Activated CD4-positive, alpha-beta T cell treated with anti-CD3 and anti-CD28 coated beads, Interleukin-2, amount 10 ng/mL, durations not matched to agents 24 days and 14 days (primary cell): ENCODE results near the gene CAMK1G. TPM values are rescaled to one million over a fixed set of nuclear protein-coding genes. Genes with fewer than 3 reads are reported as not detected.

Source experiments
- DNase-seq: peaks from one replicate; pipeline ENCODE4 v3.0.0; 2022
- H3K27ac Mint-ChIP-seq: one replicate; pipeline ENCODE4 v1.8.0; 2022; ENCODE audit warnings: mild to moderate bottlenecking, mixed read lengths
- H3K27me3 Mint-ChIP-seq: one replicate; pipeline ENCODE4 v1.8.0; 2022; ENCODE audit warnings: mixed read lengths
- H3K36me3 Mint-ChIP-seq: one replicate; pipeline ENCODE4 v1.8.0; 2022; ENCODE audit warnings: low read depth, mild to moderate bottlenecking, mixed read lengths
- H3K4me1 Mint-ChIP-seq: one replicate; pipeline ENCODE4 v1.8.0; 2021; ENCODE audit warnings: mixed read lengths
- H3K4me3 Mint-ChIP-seq: one replicate; pipeline ENCODE4 v1.8.0; 2022; ENCODE audit warnings: mild to moderate bottlenecking, moderate library complexity, mixed read lengths
- H3K9me3 Mint-ChIP-seq: one replicate; pipeline ENCODE4 v1.8.0; 2021; ENCODE audit warnings: mixed read lengths
- intact Hi-C: fragments of 100-400 bp; cut with micrococcal nuclease; formaldehyde crosslinking; loops from one replicate; pipeline ENCODE4 v1.15.1; 2023
- total RNA-seq: library from RNA; stranded (reverse); gene quantifications from 2 replicates; pipeline ENCODE4 v1.2.3, GENCODE V29; 2022

Gene CAMK1G
- total RNA-seq, 1 donor from 2014 or later: 0.54 TPM

DNA sequence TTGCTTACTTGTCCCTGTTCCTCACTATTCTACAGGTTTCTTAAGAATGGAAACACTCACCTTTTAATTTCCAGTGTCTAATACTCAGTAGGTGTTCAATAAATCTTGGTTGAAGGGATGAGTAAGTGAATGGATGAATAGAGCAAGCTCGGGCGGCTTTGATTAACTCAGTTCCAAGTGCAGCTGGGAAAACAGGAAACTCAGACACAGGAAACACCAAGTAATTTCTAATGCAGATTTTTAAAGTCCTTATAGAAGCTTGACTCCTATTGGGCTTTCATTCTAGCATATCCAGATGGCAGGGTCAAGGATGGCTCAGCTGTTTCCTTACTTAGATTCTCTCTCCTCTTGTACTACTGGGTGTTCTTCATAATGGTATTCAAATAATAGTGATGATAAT, 14.0 kb downstream of the CAMK1G start:
- intact Hi-C loops: no loop called here
- Mint-ChIP-seq H3K4me1 (peaks cover 3% of the 10 kb centered on the region), H3K27ac (no peak overlapping the region), H3K4me3 (no peak overlapping the region), H3K27me3 (peaks cover 63% of the 10 kb centered on the region), H3K36me3 (no peaks in the 10 kb centered on the region), H3K9me3 (no peaks in the 10 kb centered on the region)
- DNase-seq: no peak

DNA sequence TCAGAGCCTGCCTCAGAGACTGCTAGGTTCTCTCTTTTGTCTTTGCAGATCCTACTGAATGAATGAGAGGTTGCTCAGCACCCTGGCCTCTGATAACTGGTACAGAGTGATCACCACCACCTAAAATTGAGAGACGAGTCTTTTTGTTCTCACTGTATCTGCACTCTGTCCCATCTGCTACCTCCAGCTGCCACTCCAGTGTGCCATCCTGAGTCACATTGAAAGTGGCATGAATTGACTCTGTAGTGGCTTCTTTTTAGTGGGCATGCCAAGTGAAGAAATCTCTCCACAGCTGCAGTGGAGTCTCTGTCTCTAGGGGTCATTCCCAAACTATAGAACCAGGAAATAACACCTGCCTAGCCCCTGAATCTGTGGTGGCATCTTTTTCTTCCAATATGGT, 14.7 kb downstream of the CAMK1G start:
- no peak overlapping the region for H3K4me3 Mint-ChIP-seq
- no peaks in the 10 kb centered on the region for H3K9me3 Mint-ChIP-seq
- H3K27ac Mint-ChIP-seq: no peak overlapping the region
- peaks cover 59% of the 10 kb centered on the region for H3K27me3 Mint-ChIP-seq
- DNase-seq: no peak
- intact Hi-C loops: no loop called here
- no peaks in the 10 kb centered on the region for H3K36me3 Mint-ChIP-seq
- peaks cover 3% of the 10 kb centered on the region for H3K4me1 Mint-ChIP-seq

DNA sequence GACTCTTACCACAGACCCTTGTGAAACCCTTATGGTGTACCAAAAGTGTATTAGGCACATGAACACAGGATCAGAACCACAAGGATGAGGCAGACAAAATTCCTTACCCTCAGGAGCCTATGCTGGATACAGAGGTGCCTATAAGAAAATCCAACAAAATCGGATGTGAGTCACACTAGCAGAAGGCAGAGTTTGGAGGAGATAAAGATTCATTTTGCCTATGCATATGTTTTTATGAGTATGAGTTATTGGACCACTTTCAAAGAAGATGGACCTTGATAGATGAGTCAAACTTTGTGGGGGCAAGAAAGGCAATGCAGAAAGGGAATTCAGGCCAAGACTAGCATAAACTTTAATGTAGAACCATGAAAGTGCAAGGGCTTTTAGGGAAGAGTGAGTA, 17.0 kb downstream of the CAMK1G start:
- H3K4me3 Mint-ChIP-seq: no peak overlapping the region
- peaks cover 5% of the 10 kb centered on the region for H3K4me1 Mint-ChIP-seq
- no peak overlapping the region for H3K27ac Mint-ChIP-seq
- H3K27me3 Mint-ChIP-seq: peaks cover 42% of the 10 kb centered on the region
- no peaks in the 10 kb centered on the region for H3K9me3 Mint-ChIP-seq
- intact Hi-C loops: no loop called here
- DNase-seq: no peak
- H3K36me3 Mint-ChIP-seq: no peaks in the 10 kb centered on the region

DNA sequence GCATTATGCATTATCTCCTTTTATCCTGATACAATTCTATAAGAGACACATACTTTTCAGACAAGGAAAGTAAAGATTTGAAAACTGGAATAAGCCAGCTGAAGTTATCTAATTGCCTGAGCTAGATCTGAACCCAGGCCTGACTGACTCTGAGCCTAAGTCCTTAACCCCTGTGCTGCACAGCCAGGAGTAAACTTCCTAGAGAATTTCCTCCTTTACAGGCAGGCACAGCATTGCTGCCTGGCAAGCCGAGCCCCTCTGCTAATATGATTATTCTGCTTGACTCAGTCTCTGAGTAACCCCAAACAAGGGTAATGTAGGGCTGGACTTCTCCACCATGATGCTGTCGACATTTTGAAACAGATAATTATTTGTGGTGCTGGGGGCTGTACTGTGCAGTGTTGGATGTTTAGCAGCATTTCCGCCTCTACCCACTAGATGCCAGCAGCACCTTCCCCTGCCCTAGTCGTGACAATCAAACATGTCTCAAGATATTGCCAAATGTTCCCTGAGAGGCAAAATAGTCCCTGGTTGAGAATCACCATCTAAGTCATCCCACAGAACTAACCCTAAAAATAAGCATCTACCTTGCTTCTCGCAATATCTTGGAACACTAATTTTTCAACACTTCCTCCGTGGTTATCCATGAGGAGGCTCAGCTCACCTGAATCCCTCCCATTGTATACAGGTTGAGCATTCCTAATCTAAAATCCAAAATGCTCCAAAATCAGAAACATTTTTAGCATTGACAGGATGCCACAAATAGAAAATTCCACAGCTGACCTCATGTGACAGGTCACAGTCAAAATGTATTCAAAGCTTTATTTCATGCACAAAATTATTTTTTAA, 18.5 kb downstream of the CAMK1G start:
- no peak overlapping the region for H3K27ac Mint-ChIP-seq
- no peaks in the 10 kb centered on the region for H3K36me3 Mint-ChIP-seq
- intact Hi-C loops: loop anchor here (1.0 kb wide), 4 partner anchors 26 to 167 kb away; no protein-coding TSS in a partner anchor
- peak; percentile 77 for DNase-seq
- peaks cover 32% of the 10 kb centered on the region for H3K27me3 Mint-ChIP-seq
- no peak overlapping the region for H3K4me3 Mint-ChIP-seq
- peaks cover 8% of the 10 kb centered on the region for H3K4me1 Mint-ChIP-seq
- H3K9me3 Mint-ChIP-seq: peaks cover 4% of the 10 kb centered on the region

DNA sequence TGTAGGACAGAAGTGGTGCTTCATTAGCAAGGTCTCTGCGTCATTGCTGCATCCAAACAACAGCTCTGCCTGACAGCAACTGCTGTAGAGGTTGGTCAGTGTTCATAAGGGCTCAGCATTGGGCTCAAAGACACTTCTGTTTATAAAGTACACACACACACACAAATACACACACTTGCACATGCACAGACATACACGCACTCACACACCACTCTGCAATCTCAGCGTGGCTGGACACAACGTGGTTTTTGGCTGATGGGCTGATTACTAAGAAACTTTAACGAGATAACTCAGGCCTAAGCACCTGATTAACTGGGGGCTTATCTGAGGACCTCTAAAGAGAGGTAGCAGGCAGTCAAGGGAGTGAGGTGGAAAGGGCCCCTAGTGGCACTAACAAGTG, 20.4 kb downstream of the CAMK1G start:
- no peak for DNase-seq
- H3K36me3 Mint-ChIP-seq: no peaks in the 10 kb centered on the region
- H3K4me1 Mint-ChIP-seq: peaks cover 8% of the 10 kb centered on the region
- peaks cover 21% of the 10 kb centered on the region for H3K27me3 Mint-ChIP-seq
- peaks cover 4% of the 10 kb centered on the region for H3K9me3 Mint-ChIP-seq
- H3K4me3 Mint-ChIP-seq: no peak overlapping the region
- intact Hi-C loops: loop anchor here (2.0 kb wide), 1 partner anchor 21 kb away; the partner anchor contains the start of gene CAMK1G
- no peak overlapping the region for H3K27ac Mint-ChIP-seq

DNA sequence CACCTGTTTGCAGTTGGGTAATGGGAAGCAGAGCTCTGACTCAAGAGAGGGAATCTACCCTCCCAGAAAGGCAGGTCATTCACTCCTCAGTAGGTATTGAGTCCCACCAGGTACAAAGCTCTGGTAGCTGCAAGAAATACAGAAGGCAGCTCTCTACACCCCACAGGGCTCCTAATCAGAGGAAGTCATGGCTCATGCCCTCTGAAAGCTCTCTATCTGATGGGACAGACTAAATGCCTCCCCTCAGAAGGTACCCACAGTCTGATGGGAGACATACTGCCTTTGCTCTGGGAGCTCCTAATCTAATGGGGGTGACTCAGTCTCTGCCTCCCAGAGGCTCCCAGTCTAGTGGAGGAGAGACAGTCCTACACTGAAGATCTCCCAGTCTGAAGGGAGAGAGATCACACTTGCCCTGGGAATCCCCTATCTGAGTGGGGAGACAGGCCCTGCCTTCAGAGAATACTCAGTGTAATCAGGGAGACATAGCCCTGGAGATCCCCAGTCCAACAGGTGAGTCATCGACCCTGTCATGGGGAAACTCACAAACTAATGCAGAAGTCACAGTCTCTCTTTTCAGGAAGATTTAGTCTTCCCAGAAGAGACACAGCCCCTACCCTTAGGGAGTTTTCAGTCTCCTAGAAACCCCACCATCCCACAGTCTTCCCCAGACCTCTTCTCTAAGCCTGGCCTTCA, 23.7 kb downstream of the CAMK1G start:
- H3K27ac Mint-ChIP-seq: peak overlapping the region; percentile 45
- intact Hi-C loops: loop anchor here (1.0 to 5.0 kb wide), 3 partner anchors 44 to 144 kb away; partner anchors contain the start of gene G0S2

DNA sequence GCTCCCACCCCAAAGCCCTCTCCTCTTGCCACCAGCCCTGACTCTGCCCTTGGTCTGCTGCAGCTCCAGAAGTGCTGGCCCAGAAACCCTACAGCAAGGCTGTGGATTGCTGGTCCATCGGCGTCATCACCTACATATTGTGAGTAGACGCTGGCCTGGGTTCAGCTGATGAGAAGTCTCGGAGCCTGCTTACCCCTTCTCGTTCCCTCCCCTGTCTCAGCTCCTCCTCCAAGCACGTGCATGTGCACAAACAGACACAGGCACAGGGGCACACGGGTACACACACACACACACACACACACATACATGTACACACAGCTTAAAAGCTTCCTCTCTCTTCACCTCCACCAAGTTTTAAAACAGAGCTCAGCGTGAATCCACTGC, 24.3 kb downstream of the CAMK1G start:
- Mint-ChIP-seq H3K4me1 (peaks cover 15% of the 10 kb centered on the region), H3K4me3 (peak overlapping the region; percentile 17), H3K9me3 (peaks cover 4% of the 10 kb centered on the region), H3K36me3 (no peaks in the 10 kb centered on the region), H3K27me3 (no peaks in the 10 kb centered on the region), H3K27ac (no peak overlapping the region)
- DNase-seq: no peak
- intact Hi-C loops: loop anchor here (1.0 to 5.0 kb wide), 3 partner anchors 44 to 144 kb away; partner anchors contain the start of gene G0S2

More for the DNA sequence above, 23.7 kb downstream of the CAMK1G start:
- Mint-ChIP-seq H3K4me1 (peaks cover 10% of the 10 kb centered on the region), H3K27me3 (no peaks in the 10 kb centered on the region), H3K36me3 (no peaks in the 10 kb centered on the region), H3K9me3 (peaks cover 4% of the 10 kb centered on the region), H3K4me3 (peak overlapping the region; percentile 17)
- peak; percentile 71 for DNase-seq

DNA sequence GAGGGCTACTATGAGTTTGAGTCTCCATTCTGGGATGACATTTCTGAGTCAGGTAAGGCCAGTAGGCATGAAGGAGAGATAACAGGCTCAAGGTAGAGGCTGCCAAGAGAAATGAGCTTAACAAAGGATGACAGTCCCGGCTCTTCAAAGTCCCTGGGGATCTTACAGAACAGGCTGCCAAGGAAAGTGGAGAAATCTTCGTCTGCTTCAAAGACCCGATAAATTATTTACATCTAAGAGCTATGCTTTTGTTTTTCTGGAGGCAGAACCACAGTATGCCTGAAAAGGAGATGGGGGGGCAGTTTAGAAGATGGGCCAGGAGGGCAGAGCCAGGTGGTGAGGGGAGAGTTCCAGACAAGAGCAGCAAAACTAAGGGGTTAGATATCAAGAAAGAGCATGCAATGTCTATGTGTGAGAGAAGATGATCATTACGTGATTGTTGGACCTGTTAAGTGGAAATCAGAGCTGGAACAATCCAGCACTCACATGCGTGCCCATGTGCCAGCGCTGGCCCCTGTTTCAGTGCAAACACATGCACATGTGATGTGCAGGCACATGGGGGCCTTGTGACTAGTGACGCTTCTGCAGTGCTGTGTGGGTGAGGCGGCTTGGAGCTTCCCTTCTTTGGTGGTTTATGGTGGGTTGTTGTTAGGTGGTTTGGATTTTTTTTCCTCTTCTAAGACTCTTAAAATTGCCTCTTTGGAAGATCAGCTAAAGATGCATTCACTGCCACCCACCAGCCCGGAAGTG, 25.7 kb downstream of the CAMK1G start:
- H3K4me3 Mint-ChIP-seq: no peak overlapping the region
- H3K27ac Mint-ChIP-seq: no peak overlapping the region
- H3K27me3 Mint-ChIP-seq: no peaks in the 10 kb centered on the region
- peaks cover 15% of the 10 kb centered on the region for H3K4me1 Mint-ChIP-seq
- H3K36me3 Mint-ChIP-seq: no peaks in the 10 kb centered on the region
- peaks cover 4% of the 10 kb centered on the region for H3K9me3 Mint-ChIP-seq
- intact Hi-C loops: loop anchor here (5.0 kb wide), 1 partner anchor 68 kb away; the partner anchor contains the start of gene G0S2
- DNase-seq: no peak

DNA sequence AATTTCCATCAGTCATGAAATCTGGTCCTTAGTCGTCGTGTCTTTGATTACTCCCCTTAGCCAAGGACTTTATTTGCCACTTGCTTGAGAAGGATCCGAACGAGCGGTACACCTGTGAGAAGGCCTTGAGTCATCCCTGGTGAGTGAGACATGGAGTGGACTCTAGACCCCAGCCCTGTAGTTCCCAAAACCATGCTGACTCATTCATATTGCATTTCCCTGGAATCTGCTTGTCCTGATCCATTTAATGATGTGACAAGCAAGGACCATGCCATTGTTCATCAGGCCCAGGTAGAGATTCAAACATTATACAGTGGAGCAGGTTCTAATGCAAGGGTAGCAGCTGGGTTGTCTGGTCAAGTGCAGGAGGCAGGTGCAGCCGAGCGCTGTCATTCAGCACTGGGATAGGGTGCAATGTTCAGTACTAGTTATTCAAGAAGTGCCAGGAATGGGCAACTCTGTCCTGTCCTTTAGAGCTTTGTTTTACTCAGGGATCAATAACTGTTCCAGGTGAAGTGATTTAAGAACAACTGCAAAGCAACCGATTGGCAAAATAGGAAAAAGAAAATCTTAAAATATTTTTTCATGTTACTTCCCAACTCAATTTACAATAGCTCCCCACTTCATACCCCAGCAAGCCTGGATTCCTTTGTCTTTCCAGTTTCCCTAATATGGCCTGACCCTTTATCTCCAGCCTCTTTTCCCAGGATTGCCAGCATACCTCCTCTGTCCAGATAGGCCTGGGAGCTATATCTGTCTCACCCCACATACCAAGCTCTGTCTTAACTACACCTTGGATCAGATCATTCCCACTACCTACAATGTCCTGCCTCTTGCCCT, 26.5 kb downstream of the CAMK1G start:
- intact Hi-C loops: loop anchor here (5.0 kb wide), 1 partner anchor 67 kb away; the partner anchor contains the start of gene G0S2
- Mint-ChIP-seq H3K27me3 (no peaks in the 10 kb centered on the region), H3K9me3 (peaks cover 4% of the 10 kb centered on the region), H3K4me1 (peaks cover 13% of the 10 kb centered on the region), H3K27ac (no peak overlapping the region), H3K4me3 (no peak overlapping the region), H3K36me3 (peaks cover 5% of the 10 kb centered on the region)
- DNase-seq: no peak

DNA sequence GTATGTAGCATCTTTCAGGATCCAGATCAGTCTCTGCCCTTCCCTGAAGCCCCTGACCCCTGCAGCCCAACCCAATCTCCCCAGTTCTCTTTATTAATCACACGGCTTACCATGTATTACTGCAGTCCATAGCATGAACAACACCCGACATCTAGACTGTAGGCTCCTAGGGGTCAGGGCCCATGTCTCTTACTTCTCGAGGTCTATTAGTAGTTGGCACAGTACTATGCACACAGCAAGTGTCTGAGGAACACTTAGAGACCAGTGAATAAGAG, 27.1 kb downstream of the CAMK1G start:
- Mint-ChIP-seq H3K27ac (no peak overlapping the region), H3K36me3 (peaks cover 5% of the 10 kb centered on the region), H3K27me3 (no peaks in the 10 kb centered on the region), H3K4me3 (no peak overlapping the region), H3K4me1 (peaks cover 12% of the 10 kb centered on the region), H3K9me3 (peaks cover 4% of the 10 kb centered on the region)
- DNase-seq: no peak
- intact Hi-C loops: no loop called here

DNA sequence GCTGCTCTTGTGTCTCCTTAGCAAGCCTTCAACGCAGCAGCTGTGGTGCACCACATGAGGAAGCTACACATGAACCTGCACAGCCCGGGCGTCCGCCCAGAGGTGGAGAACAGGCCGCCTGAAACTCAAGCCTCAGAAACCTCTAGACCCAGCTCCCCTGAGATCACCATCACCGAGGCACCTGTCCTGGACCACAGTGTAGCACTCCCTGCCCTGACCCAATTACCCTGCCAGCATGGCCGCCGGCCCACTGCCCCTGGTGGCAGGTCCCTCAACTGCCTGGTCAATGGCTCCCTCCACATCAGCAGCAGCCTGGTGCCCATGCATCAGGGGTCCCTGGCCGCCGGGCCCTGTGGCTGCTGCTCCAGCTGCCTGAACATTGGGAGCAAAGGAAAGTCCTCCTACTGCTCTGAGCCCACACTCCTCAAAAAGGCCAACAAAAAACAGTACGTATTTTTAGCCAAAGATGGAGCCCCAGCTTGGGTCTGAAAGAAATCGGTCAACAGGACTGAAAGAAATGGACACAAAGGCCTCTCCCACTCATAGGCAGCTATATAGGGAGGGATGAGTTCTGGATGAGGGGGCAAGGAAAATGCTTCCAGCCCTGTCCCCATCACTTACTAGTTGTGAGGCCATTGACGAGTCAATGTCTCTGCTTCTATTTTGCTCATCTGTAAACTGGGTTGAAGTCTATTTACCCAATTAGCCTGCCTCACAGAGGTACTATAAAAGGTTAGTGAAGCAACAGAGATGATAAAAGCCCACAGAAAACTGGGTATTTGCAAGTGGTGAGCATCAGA, 28.5 kb downstream of the CAMK1G start:
- Mint-ChIP-seq H3K27me3 (no peaks in the 10 kb centered on the region), H3K4me3 (no peak overlapping the region), H3K4me1 (peaks cover 10% of the 10 kb centered on the region), H3K36me3 (peaks cover 15% of the 10 kb centered on the region), H3K9me3 (no peaks in the 10 kb centered on the region), H3K27ac (no peak overlapping the region)
- intact Hi-C loops: no loop called here
- peak; percentile 66 for DNase-seq

DNA sequence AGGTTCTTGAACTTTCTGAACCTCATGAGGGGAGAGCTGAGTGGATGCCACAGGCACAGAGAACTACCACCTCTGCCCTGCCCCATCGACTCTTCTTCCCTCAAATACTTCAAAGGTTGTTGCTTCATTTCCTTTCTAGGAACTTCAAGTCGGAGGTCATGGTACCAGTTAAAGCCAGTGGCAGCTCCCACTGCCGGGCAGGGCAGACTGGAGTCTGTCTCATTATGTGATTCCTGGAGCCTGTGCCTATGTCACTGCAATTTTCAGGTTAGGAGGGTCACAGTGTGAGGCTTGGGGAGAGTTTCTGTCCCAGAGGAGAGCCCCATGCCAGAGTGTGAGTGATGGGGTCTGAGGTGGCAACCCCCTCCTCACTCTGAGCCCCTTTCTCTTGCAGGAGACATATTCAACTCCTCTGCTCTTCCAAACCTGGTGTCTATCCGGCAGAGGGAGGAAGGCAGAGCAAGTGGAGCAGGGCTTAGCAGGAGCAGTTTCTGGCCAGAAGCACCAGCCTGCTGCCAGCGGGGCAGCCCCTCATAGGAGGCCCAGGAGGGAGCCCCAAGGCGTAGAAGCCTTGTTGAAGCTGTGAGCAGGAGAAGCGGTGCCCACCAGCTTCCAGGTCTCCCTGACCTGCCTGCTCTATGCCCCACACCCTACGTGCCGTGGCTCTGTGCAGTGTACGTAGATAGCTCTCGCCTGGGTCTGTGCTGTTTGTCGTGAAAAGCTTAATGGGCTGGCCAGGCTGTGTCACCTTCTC, 29.3 kb downstream of the CAMK1G start:
- Mint-ChIP-seq H3K27ac (peak overlapping the region; percentile 30), H3K4me1 (peaks cover 10% of the 10 kb centered on the region)
- DNase-seq: no peak

More for the DNA sequence above, 29.3 kb downstream of the CAMK1G start:
- Mint-ChIP-seq H3K9me3 (no peaks in the 10 kb centered on the region), H3K36me3 (peaks cover 21% of the 10 kb centered on the region), H3K27me3 (no peaks in the 10 kb centered on the region), H3K4me3 (no peak overlapping the region)
- intact Hi-C loops: no loop called here
